GM18907 (cell line): Measurements from ENCODE around the gene APOO.
"Not testable (repeated sequence)": the region's sequence is repeated elsewhere in the genome, so short reads cannot be mapped to it uniquely, and the experiment has no call there.

Experiments used
- ATAC-seq: cut with Tn5 transposase; IDR thresholded peaks from one replicate; pipeline ENCODE4 v1.9.1; 2021; ENCODE audit warnings: mild to moderate bottlenecking, moderate library complexity; ENCODE audit not compliant: unreplicated experiment

The APOO gene

GRCh38 chrX:23861952-23862351 is 45.8 kb downstream of the APOO start:
- ATAC-seq: not testable (repeated sequence)

- no peak for ATAC-seq
These were observed 46.4 kb downstream of the APOO start for GRCh38 chrX:23861215-23861896.

GRCh38 chrX:23859238-23859637 is 48.5 kb downstream of the APOO start:
- not testable (repeated sequence) for ATAC-seq

GRCh38 chrX:23857935-23858334 is 49.8 kb downstream of the APOO start:
- ATAC-seq: no peak

GRCh38 chrX:23857363-23857762 is 50.4 kb downstream of the APOO start:
- ATAC-seq: no peak

GRCh38 chrX:23855569-23855968 is 52.2 kb downstream of the APOO start:
- no peak for ATAC-seq

GRCh38 chrX:23854945-23855344 is 52.8 kb downstream of the APOO start:
- no peak for ATAC-seq

DNA sequence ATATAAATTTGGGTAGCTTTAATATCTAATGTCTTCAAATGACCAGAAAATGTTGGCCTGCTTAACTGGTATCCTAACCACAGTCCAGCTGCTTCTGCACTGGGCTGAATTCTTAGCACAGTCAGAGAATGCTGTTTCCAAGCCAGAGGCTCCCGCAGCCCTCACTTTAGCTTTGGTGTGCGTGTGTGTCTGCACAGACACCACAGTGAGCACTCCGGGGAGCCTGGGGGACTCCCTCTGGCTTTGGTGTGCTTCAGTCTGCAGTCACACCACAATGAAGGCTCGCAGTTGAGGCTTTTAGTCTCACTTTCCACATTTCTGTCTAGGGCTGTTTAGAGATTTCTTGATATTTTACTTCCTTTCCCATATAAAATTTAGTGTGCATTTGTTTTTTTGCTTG is 53.6 kb downstream of the APOO start:
- no peak for ATAC-seq

DNA sequence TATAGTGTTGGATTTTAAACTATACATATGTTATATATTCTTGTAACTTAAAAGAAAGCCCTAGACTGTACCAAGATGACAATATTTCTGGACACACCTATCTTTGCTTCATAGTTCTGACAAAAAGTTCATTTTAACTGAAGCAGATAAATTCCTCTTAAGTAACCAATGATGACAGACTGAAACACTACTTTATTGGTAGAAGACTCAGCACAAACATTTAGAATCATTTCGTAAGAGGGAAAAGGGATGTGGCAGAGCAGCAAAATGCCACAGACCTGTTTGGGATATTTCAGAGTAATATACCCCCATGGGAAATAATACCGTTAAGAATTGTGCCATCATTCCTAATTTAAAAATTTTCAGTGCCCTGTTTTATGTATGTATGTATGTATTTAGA is 56.2 kb downstream of the APOO start:
- ATAC-seq: no peak

GRCh38 chrX:23849241-23849640 is 58.5 kb downstream of the APOO start:
- ATAC-seq: no peak

- ATAC-seq: no peak
These were observed 62.4 kb downstream of the APOO start for GRCh38 chrX:23845351-23845817.

GRCh38 chrX:23844502-23845138 is 63.1 kb downstream of the APOO start:
- ATAC-seq: no peak

DNA sequence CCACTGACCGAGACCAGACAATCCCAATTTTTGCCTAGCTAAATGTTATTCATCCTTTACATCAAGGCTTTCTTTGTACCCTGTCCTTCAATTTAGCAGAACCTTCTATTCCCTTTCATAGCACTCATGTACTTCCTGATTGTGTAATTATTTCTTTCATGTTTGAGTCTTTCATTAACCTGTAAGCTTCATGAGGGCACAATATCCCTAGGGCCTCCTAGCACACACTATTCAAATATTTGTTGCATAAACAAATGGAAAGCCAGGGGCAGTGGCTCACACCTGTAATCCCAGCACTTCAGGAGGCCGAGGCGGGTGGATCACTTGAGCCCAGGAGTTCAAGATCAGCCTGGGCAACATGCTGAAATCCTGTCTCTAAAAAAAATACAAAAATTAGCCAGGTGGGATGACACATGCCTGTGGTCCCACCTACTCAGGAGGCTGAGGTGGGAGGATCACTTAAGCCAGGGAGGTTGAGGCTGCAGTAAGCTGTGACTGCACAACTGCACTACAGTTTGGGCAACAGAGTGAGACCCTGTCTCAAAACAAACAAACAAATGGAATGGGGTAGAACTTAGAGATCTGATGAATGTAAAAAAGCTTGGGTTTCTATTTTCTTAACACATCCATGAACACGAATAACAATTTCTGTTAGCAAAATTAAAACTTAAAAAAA is 65.8 kb downstream of the APOO start:
- no peak for ATAC-seq

- no peak for ATAC-seq
These were observed 67.1 kb downstream of the APOO start for GRCh38 chrX:23840674-23841073.

DNA sequence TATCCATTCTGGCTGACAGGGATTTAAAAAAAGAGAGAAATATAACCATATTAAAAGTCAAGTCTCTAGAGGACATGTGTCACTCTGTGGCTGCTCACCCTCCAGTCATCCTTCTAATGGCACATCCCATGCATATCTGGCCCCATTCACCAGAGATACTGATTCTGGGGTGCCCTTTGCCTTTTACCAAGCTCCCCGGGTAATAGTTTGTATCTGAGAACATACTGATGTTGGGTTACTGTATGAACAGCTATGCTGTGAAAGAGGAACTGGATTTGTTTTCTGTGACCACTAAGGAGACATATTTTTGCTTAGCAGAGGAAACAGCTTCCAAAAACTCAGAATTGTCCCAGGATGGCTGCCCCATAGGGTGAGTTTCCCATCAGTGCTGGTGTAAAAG is 68.8 kb downstream of the APOO start:
- ATAC-seq: no peak

DNA sequence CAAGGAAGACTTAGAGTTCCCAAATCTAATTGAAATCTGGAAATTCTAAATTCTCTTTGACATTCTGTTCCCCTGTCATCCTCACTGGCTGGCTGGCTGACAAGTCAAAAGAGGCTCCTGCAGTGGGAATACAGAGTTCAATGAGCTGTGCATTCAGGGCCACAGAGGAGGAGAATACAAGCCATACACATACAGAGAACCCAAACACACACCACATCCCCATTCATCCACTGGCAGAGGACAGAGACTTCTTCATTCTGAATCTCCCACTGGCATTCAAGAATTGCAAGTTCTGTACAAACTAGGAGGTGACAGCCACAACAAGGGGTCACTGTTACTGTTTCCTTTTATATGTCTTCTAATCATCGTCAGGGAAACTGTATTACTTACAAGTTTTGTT is 75.0 kb downstream of the APOO start:
- ATAC-seq: no peak

DNA sequence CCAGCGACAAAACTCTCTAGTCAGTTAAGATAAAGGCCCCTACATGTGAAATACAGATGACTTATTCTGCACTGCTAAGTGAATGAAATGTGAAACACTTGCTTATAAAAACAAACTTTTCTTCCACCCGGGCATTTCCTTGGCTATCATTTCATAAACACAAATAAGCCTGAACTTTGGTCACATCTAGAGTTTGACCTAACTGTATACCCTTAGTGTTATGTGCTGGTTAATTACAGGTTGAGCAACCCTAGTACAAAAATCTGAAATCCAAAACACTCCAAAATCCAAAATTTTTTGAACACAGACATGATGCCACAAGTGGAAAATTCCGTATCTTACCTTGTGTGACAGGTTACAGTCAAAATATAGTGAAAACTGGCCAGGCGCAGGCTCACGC is 78.9 kb downstream of the APOO start:
- no peak for ATAC-seq

DNA sequence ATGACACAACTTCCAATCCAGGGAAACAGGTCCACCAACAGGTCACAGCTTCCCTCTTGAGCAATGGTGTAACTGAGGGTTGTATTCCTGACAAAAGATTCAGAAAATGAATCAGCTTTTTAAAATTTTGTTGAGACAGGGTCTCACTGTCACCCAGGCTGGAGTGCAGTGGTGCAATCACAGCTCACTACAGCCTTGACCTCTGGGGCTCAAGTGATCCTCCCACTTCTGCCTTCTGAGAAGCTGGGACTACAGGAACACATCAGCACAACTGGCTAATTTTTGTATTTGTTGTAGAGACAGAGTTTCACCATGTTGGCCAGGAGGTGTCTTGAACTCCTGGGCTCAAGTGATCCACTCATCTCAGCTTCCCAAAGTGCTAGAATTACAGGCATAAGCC is 81.1 kb downstream of the APOO start:
- ATAC-seq: no peak

GRCh38 chrX:23826216-23826615 is 81.5 kb downstream of the APOO start:
- ATAC-seq: no peak

DNA sequence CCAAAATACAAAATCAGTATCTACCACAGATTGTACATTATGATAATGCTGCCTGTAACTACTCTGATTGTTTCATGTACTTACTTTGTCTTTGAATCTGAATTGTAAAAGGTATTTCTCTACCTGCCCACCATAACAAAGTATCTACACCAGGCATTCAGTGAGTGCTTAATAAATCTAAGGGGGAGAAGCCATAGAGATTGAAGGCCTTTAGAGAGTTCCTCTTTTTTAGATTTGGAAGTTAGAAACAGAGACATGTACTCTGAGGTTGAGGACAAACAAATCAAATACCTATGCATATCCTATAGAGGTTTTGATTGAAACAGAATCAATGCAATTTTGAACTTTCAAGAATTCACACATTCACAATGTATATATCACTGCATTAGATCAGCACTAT is 82.1 kb downstream of the APOO start:
- no peak for ATAC-seq

DNA sequence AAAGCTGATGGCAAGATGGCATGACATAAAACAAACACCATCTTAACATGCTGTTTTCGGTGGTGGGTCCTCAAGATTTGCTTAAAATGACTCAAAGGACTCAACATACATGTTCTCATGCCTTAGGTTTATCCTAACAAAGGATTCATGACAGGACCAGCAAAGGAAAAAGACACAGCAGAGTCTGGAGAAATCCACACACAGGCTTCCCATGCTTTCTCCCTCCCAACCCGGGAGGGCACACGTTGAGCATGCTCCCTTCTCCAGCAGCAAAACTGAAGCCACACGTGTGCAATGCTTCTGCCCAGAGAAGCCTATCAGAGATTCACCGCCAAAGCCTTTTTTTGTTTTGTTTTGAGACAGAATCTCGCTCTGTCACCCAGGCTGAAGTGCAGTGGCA is 84.9 kb downstream of the APOO start:
- no peak for ATAC-seq

GRCh38 chrX:23822397-23822796 is 85.3 kb downstream of the APOO start:
- no peak for ATAC-seq
